GM12872 (cell line): ENCODE measurements around the gene SENP3.

Experiments used
- TF ChIP-seq, protein P1 (sequence below): IDR thresholded peaks from 3 replicates; pipeline ENCODE4 v1.5.1; 2011; ENCODE audit warnings: low read depth, mild to moderate bottlenecking, low read length, moderate library complexity; ENCODE audit not compliant: insufficient read depth

The SENP3 gene

DNA sequence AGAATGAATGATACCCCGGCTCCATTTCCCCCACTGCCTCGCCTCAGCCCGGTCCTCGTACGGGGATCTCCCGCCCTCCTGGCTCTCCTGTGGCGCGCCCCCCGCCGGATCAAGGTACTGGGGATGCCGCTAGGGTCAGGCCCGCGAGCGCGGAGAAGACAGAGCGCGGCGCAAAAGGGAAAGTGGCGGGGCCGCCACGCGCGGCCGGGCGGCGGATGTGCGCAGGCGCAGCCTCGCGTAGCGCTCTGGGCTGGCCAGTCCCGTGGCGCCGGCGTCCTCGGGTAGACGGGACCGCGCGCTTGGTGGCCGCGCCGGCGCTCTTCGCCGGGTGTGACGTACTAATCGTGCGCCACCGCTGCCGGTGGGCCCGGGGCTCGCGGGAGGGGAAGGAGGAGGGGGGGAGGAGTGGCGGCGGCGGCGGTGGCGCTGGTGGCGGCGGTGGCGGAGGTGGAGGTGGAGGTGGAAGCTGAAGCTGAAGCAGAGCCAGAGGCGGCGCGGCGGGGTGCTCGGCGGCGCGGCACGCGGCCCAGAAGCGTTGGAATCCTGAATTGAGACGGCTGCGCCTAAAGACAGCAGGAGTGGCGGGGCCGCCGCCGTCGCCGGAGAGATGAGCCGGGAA, at the start of gene SENP3:
Gene SENP3 (plus strand): TSS at position 331 of the 619 bp plus-strand sequence. CDS start 1,158 bp downstream, outside the sequence.
- TF ChIP-seq, protein P1, sequence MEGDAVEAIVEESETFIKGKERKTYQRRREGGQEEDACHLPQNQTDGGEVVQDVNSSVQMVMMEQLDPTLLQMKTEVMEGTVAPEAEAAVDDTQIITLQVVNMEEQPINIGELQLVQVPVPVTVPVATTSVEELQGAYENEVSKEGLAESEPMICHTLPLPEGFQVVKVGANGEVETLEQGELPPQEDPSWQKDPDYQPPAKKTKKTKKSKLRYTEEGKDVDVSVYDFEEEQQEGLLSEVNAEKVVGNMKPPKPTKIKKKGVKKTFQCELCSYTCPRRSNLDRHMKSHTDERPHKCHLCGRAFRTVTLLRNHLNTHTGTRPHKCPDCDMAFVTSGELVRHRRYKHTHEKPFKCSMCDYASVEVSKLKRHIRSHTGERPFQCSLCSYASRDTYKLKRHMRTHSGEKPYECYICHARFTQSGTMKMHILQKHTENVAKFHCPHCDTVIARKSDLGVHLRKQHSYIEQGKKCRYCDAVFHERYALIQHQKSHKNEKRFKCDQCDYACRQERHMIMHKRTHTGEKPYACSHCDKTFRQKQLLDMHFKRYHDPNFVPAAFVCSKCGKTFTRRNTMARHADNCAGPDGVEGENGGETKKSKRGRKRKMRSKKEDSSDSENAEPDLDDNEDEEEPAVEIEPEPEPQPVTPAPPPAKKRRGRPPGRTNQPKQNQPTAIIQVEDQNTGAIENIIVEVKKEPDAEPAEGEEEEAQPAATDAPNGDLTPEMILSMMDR = no peak

DNA sequence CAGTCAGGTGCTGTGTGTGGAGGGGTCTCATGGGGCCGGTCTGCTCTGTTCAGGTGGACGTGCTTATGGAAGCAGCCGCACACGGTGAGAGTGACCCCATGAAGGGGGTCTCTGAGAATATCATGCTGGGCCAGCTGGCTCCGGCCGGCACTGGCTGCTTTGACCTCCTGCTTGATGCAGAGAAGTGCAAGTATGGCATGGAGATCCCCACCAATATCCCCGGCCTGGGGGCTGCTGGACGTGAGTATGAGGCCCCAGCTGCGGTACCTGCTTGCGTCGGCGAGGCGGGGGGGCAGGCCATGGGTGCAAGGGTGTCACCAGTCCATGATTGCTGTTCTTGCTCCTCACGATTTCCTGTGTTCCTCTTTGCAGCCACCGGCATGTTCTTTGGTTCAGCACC, 49.6 kb upstream of the SENP3 start:
- TF ChIP-seq, protein P1 = no peak

DNA sequence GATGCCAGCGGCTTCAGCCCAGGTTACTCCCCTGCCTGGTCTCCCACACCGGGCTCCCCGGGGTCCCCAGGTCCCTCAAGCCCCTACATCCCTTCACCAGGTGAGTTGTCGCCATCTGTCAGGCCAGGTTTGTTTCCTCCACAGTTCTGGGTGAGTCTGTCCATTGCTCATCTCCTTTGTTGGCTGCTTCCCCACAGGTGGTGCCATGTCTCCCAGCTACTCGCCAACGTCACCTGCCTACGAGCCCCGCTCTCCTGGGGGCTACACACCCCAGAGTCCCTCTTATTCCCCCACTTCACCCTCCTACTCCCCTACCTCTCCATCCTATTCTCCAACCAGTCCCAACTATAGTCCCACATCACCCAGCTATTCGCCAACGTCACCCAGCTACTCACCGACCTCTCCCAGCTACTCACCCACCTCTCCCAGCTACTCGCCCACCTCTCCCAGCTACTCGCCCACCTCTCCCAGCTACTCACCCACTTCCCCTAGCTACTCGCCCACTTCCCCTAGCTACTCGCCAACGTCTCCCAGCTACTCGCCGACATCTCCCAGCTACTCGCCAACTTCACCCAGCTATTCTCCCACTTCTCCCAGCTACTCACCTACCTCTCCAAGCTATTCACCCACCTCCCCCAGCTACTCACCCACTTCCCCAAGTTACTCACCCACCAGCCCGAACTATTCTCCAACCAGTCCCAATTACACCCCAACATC, 48.7 kb upstream of the SENP3 start:
- TF ChIP-seq, protein P1 = no peak

DNA sequence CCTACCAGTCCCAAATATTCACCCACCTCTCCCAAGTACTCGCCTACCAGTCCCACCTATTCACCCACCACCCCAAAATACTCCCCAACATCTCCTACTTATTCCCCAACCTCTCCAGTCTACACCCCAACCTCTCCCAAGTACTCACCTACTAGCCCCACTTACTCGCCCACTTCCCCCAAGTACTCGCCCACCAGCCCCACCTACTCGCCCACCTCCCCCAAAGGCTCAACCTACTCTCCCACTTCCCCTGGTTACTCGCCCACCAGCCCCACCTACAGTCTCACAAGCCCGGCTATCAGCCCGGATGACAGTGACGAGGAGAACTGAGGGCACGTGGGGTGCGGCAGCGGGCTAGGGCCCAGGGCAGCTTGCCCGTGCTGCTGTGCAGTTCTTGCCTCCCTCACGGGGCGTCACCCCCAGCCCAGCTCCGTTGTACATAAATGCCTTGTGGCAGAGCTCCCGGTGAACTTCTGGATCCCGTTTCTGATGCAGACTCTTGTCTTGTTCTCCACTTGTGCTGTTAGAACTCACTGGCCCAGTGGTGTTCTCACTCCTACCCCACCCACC, 47.8 kb upstream of the SENP3 start:
- TF ChIP-seq, protein P1 = no peak

DNA sequence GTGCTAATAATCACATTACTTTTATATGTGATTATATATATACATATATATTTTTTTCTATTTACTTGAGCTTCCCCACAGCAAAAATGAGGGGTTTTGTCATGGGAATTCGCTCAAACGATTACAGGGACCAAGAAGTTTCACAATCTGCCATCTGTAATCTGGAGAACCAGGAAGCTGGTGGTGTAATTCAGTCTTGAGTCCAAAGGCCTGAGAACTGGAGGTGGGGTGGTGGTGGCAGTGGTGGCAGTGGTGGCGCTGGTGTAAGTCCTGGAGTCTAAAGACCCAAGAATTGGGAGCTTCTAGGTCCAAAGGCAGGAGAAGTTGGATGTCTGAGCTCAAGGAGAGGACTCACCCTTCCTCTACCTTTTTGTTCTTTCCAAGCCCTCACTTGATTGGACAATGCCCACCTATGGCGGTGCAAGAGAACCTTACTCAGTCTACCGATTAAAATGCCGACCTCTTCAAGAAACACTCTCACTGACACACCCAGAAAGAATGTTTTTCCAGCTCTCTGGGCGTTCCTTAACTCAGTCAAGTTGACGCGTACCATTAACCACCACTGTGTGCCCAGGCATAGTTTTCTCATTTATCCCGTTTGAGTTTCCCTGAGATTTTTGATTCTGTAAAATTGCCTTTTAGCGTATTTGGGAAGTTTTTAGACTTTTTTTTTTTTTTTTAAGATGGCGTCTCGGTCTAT, 45.7 kb upstream of the SENP3 start:
- TF ChIP-seq, protein P1 = no peak

DNA sequence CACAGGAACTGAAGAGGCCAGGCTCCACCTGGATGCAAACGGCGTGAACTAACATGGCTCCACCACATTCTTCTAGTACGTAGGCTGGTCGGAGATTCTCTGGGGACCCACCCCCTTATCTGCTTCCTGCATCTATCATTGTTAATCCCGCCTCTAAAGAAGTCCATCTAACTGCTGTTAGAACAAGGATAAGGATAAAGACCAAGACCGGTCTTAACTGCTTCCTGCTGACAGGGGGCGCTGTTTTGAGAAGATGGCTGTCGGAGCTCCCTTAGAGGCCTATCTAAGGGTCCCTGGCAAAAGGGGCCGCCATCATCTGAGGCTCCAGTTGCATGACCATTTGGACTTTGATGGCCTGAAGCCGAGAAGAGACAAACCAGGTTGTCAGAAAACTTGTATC, 38.7 kb upstream of the SENP3 start:
- TF ChIP-seq, protein P1 = peak; percentile 64

DNA sequence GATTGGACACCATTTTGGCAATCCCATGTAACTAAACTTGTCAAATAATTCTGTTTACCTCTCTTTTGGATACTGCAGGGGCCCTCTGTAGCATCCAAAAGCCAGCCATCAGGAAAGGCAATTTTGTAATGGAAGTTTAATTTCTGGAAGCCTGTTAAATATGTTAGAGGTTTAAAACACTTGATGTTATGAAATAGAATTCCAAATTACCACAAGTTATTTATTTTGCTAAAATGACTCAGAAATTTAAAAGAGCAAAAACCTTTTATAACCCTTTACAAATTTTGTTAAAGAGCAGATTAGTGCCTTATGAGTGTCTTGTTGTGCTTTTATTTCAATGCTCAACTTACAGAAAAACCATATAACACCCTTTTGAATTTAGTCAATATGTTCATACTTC, 32.9 kb upstream of the SENP3 start:
- TF ChIP-seq, protein P1 = no peak
